ENCODE data around the gene PLEKHS1.
"Not testable (repeated sequence)": the region's sequence is repeated elsewhere in the genome, so short reads cannot be mapped to it uniquely, and the experiment has no call there.

PLEKHS1 gene

GRCh38 chr10:113764582-113764981, 13.1 kb downstream of the PLEKHS1 start:
- H3K9me3 ChIP-seq (ENCODE audit: control insufficient read depth, insufficient read depth, low read length) = 0 out of 2 replicates have a peak, but pooled peaks cover 3% of the 10 kb centered on the region
- H3K9ac ChIP-seq (ENCODE audit: low read depth, low read length) = no peak overlapping the region
- no peaks in the 10 kb centered on the region; the same call in 1 of the 2 replicates for H3K27me3 ChIP-seq (ENCODE audit: control insufficient read depth, insufficient read depth, low read length)
- H3K36me3 ChIP-seq (ENCODE audit: control insufficient read depth, insufficient read depth, low read length) = no peaks in the 10 kb centered on the region
- no peaks in the 10 kb centered on the region for H3K4me1 ChIP-seq (ENCODE audit: control insufficient read depth, insufficient read depth, low read length)
- H3K27ac ChIP-seq (ENCODE audit: low read depth, low read length) = no peak overlapping the region
- H3K4me3 ChIP-seq (ENCODE audit: low read depth, low read length) = no peak overlapping the region

DNA sequence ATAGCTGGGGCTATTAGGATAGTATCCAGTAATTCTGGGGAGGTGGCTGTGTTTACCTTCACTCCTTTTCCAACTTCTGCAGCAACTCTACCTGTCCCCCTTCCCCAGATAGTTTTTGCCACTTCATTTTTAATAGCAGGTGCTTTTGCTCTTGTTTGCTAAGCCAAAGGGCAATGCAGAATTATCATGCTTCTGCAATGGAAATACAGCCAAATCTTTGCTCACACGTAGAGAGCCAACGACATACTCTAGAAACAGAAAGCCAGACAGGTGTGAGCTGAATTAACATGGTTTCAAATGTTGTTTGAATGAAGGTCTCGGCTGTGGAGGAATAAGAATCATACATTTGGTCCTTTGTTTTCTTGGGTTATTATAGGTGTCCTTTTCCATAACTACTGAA, 14.4 kb downstream of the PLEKHS1 start:
- no peaks in the 10 kb centered on the region; the same call in 1 of the 2 replicates for H3K27me3 ChIP-seq (ENCODE audit: control insufficient read depth, insufficient read depth, low read length)
- H3K36me3 ChIP-seq (ENCODE audit: control insufficient read depth, insufficient read depth, low read length) = no peaks in the 10 kb centered on the region
- H3K9me3 ChIP-seq (ENCODE audit: control insufficient read depth, insufficient read depth, low read length) = 0 out of 2 replicates have a peak, but pooled peaks cover 3% of the 10 kb centered on the region
- H3K27ac ChIP-seq (ENCODE audit: low read depth, low read length) = no peak overlapping the region
- H3K4me1 ChIP-seq (ENCODE audit: control insufficient read depth, insufficient read depth, low read length) = no peaks in the 10 kb centered on the region
- H3K9ac ChIP-seq (ENCODE audit: low read depth, low read length) = no peak overlapping the region
- H3K4me3 ChIP-seq (ENCODE audit: low read depth, low read length) = no peak overlapping the region

GRCh38 chr10:113767222-113767621, 15.7 kb downstream of the PLEKHS1 start:
- H3K27ac ChIP-seq (ENCODE audit: low read depth, low read length) = no peak overlapping the region
- H3K9me3 ChIP-seq (ENCODE audit: control insufficient read depth, insufficient read depth, low read length) = 0 out of 2 replicates have a peak, but pooled peaks cover 3% of the 10 kb centered on the region
- no peak overlapping the region for H3K9ac ChIP-seq (ENCODE audit: low read depth, low read length)
- H3K4me1 ChIP-seq (ENCODE audit: control insufficient read depth, insufficient read depth, low read length) = no peaks in the 10 kb centered on the region
- H3K36me3 ChIP-seq (ENCODE audit: control insufficient read depth, insufficient read depth, low read length) = no peaks in the 10 kb centered on the region
- H3K4me3 ChIP-seq (ENCODE audit: low read depth, low read length) = no peak overlapping the region
- no peaks in the 10 kb centered on the region; the same call in 1 of the 2 replicates for H3K27me3 ChIP-seq (ENCODE audit: control insufficient read depth, insufficient read depth, low read length)

DNA sequence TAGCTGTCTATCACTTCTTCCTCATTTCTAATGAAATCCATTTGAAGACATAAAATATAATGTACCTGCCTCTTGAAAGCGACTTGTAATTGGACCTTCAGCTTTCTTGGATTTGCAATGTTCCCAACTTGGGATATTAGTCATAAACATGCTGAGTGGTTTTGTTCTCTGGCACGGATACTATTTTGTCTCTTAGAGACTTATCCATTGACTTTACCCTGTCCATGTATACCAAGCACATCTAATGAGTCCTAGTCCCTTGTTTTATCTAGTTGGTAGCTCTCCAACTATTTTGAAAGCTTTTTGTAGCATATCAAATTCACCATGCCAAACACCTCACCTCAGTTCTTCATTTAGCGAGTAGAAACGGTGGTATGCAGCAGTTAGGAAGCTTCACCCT, 18.9 kb downstream of the PLEKHS1 start:
- no peak overlapping the region for H3K27ac ChIP-seq (ENCODE audit: low read depth, low read length)
- no peak overlapping the region for H3K4me3 ChIP-seq (ENCODE audit: low read depth, low read length)
- H3K36me3 ChIP-seq (ENCODE audit: control insufficient read depth, insufficient read depth, low read length) = no peaks in the 10 kb centered on the region
- no peaks in the 10 kb centered on the region; the same call in 1 of the 2 replicates for H3K27me3 ChIP-seq (ENCODE audit: control insufficient read depth, insufficient read depth, low read length)
- H3K4me1 ChIP-seq (ENCODE audit: control insufficient read depth, insufficient read depth, low read length) = no peaks in the 10 kb centered on the region
- no peaks in the 10 kb centered on the region for H3K9me3 ChIP-seq (ENCODE audit: control insufficient read depth, insufficient read depth, low read length)
- no peak overlapping the region for H3K9ac ChIP-seq (ENCODE audit: low read depth, low read length)

GRCh38 chr10:113771131-113771530, 19.6 kb downstream of the PLEKHS1 start:
- H3K9ac ChIP-seq (ENCODE audit: low read depth, low read length); H3K4me1 ChIP-seq (ENCODE audit: control insufficient read depth, insufficient read depth, low read length); H3K36me3 ChIP-seq (ENCODE audit: control insufficient read depth, insufficient read depth, low read length); H3K27me3 ChIP-seq (ENCODE audit: control insufficient read depth, insufficient read depth, low read length); H3K4me3 ChIP-seq (ENCODE audit: low read depth, low read length); H3K9me3 ChIP-seq (ENCODE audit: control insufficient read depth, insufficient read depth, low read length); H3K27ac ChIP-seq (ENCODE audit: low read depth, low read length): not testable (repeated sequence)

- H3K27me3 ChIP-seq (ENCODE audit: control insufficient read depth, insufficient read depth, low read length) = no peaks in the 10 kb centered on the region
- H3K36me3 ChIP-seq (ENCODE audit: control insufficient read depth, insufficient read depth, low read length) = no peaks in the 10 kb centered on the region
- H3K4me1 ChIP-seq (ENCODE audit: control insufficient read depth, insufficient read depth, low read length) = peaks cover 7% of the 10 kb centered on the region; the same call in 1 of the 2 replicates
- H3K27ac ChIP-seq (ENCODE audit: low read depth, low read length) = no peak overlapping the region
- H3K9me3 ChIP-seq (ENCODE audit: control insufficient read depth, insufficient read depth, low read length) = no peaks in the 10 kb centered on the region
- H3K4me3 ChIP-seq (ENCODE audit: low read depth, low read length) = no peak overlapping the region
- H3K9ac ChIP-seq (ENCODE audit: low read depth, low read length) = no peak overlapping the region
Measured at GRCh38 chr10:113775686-113776294, 24.3 kb downstream of the PLEKHS1 start.

DNA sequence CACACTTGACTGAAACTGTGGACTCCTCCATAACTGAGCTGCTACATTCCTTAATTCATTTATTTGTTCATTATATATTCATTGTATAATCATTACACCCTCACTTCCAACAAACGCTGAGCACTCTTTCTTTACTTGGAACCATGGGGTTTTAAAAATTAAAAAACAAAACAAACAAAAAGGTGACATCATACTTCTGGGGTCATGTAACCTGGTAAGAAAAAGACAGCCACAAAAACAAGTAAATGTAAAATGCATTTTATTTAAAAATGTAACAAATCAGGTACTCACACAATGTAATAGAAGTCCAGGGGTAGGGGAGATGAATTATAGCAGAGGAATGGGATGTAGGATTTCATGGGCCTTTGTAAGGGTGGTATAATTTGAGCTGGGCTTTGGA, 25.1 kb downstream of the PLEKHS1 start:
- Histone ChIP-seq H3K9me3 (ENCODE audit: control insufficient read depth, insufficient read depth, low read length) (no peaks in the 10 kb centered on the region), H3K4me1 (ENCODE audit: control insufficient read depth, insufficient read depth, low read length) (peaks cover 10% of the 10 kb centered on the region), H3K27ac (ENCODE audit: low read depth, low read length) (no peak overlapping the region), H3K27me3 (ENCODE audit: control insufficient read depth, insufficient read depth, low read length) (no peaks in the 10 kb centered on the region), H3K4me3 (ENCODE audit: low read depth, low read length) (no peak overlapping the region), H3K9ac (ENCODE audit: low read depth, low read length) (no peak overlapping the region), H3K36me3 (ENCODE audit: control insufficient read depth, insufficient read depth, low read length) (no peaks in the 10 kb centered on the region)

- H3K9me3 ChIP-seq (ENCODE audit: control insufficient read depth, insufficient read depth, low read length) = no peaks in the 10 kb centered on the region
- peaks cover 10% of the 10 kb centered on the region for H3K4me1 ChIP-seq (ENCODE audit: control insufficient read depth, insufficient read depth, low read length)
- no peak overlapping the region for H3K27ac ChIP-seq (ENCODE audit: low read depth, low read length)
- H3K36me3 ChIP-seq (ENCODE audit: control insufficient read depth, insufficient read depth, low read length) = no peaks in the 10 kb centered on the region
- no peak overlapping the region for H3K9ac ChIP-seq (ENCODE audit: low read depth, low read length)
- no peaks in the 10 kb centered on the region for H3K27me3 ChIP-seq (ENCODE audit: control insufficient read depth, insufficient read depth, low read length)
- H3K4me3 ChIP-seq (ENCODE audit: low read depth, low read length) = no peak overlapping the region
Measured at GRCh38 chr10:113780681-113781250, 29.3 kb downstream of the PLEKHS1 start.

- Histone ChIP-seq H3K27ac (ENCODE audit: low read depth, low read length) (no peak overlapping the region), H3K36me3 (ENCODE audit: control insufficient read depth, insufficient read depth, low read length) (no peaks in the 10 kb centered on the region), H3K9ac (ENCODE audit: low read depth, low read length) (no peak overlapping the region), H3K4me3 (ENCODE audit: low read depth, low read length) (no peak overlapping the region), H3K27me3 (ENCODE audit: control insufficient read depth, insufficient read depth, low read length) (no peaks in the 10 kb centered on the region), H3K4me1 (ENCODE audit: control insufficient read depth, insufficient read depth, low read length) (peaks cover 10% of the 10 kb centered on the region), H3K9me3 (ENCODE audit: control insufficient read depth, insufficient read depth, low read length) (no peaks in the 10 kb centered on the region)
Measured at GRCh38 chr10:113782367-113782766, 30.9 kb downstream of the PLEKHS1 start.

DNA sequence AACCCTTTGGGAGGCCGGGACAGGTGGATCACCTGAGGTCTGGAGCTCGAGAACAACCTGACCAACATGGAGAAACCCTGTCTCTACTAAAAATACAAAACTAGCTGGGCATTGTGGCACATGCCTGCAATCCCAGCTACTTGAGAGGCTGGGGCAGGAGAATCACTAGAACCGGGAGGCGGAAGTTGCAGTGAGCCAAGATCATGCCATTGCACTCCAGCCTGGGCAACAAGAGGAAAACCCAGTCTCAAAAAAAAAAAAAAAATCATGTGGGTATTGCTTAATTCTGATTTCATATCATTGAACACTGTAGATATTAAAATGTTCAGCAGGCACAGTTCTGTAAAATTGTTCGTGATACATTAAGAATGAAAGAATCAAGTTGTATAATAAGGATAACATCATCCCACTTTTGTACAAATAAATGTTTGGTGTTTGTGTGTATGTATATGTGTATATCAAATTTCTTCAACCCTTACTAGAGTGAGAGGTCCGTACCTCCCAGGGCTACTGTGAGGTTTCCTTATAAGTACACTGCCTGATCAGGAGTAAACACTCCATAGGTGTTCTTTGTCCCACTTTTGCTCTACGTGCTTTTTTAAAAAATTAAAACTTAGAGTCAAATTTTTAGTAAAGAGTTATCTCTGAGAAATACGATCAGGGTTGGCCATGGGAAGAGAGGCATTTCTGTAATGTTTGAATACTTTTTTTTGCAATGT, 31.7 kb downstream of the PLEKHS1 start:
- H3K4me3 ChIP-seq (ENCODE audit: low read depth, low read length) = no peak overlapping the region
- H3K9ac ChIP-seq (ENCODE audit: low read depth, low read length) = no peak overlapping the region
- no peaks in the 10 kb centered on the region for H3K36me3 ChIP-seq (ENCODE audit: control insufficient read depth, insufficient read depth, low read length)
- no peak overlapping the region for H3K27ac ChIP-seq (ENCODE audit: low read depth, low read length)
- no peaks in the 10 kb centered on the region for H3K27me3 ChIP-seq (ENCODE audit: control insufficient read depth, insufficient read depth, low read length)
- no peaks in the 10 kb centered on the region for H3K9me3 ChIP-seq (ENCODE audit: control insufficient read depth, insufficient read depth, low read length)
- peaks cover 5% of the 10 kb centered on the region for H3K4me1 ChIP-seq (ENCODE audit: control insufficient read depth, insufficient read depth, low read length)

- no peaks in the 10 kb centered on the region for H3K4me1 ChIP-seq (ENCODE audit: control insufficient read depth, insufficient read depth, low read length)
- H3K27me3 ChIP-seq (ENCODE audit: control insufficient read depth, insufficient read depth, low read length) = no peaks in the 10 kb centered on the region
- no peak overlapping the region for H3K27ac ChIP-seq (ENCODE audit: low read depth, low read length)
- H3K36me3 ChIP-seq (ENCODE audit: control insufficient read depth, insufficient read depth, low read length) = no peaks in the 10 kb centered on the region
- H3K9me3 ChIP-seq (ENCODE audit: control insufficient read depth, insufficient read depth, low read length) = no peaks in the 10 kb centered on the region
- H3K9ac ChIP-seq (ENCODE audit: low read depth, low read length) = no peak overlapping the region
- H3K4me3 ChIP-seq (ENCODE audit: low read depth, low read length) = no peak overlapping the region
Measured at GRCh38 chr10:113788604-113789083, 37.2 kb downstream of the PLEKHS1 start.
